Suprapubic skin (tissue), 4 donors: Measurements from ENCODE around the gene ZNF532. TPM values are rescaled to one million over a fixed set of nuclear protein-coding genes. Genes with fewer than 3 reads are reported as not detected.

Experiments
- DNase-seq, 2 donors: peaks; one replicate each; pipeline ENCODE4 v3.0.0-alpha.2; 2019; ENCODE audit warnings: low spot score in 2 of 2
- H3K27ac ChIP-seq: fragments of 200-600 bp; sonication (generic); one replicate; pipeline ENCODE4 v1.5.1; 2019
- H3K27me3 ChIP-seq: fragments of 200-600 bp; sonication (generic); one replicate; pipeline ENCODE4 v1.5.1; 2019
- H3K36me3 ChIP-seq: fragments of 200-600 bp; sonication (generic); one replicate; pipeline ENCODE4 v1.5.1; 2019
- H3K4me1 ChIP-seq: fragments of 200-600 bp; sonication (generic); one replicate; pipeline ENCODE4 v1.5.1; 2019
- H3K4me3 ChIP-seq: fragments of 200-600 bp; sonication (generic); one replicate; pipeline ENCODE4 v1.5.1; 2019; ENCODE audit warnings: mild to moderate bottlenecking
- H3K9me3 ChIP-seq: fragments of 200-600 bp; sonication (generic); one replicate; pipeline ENCODE4 v1.5.1; 2019
- CTCF ChIP-seq, 2 donors: fragments of 200-600 bp in 1 of 2; fragments of 450-650 bp in 1 of 2; sonication (generic) in 1 of 2; IDR thresholded peaks; one replicate each; pipeline ENCODE4 v1.5.1; 2016 to 2019; ENCODE audit warnings: antibody characterized with exemption in 2 of 2, mild to moderate bottlenecking in 1 of 2, moderate library complexity in 1 of 2
- EP300 ChIP-seq: sonication (generic); formaldehyde crosslinking; IDR thresholded peaks from one replicate; pipeline ENCODE4 v1.6.1; 2017; ENCODE audit warnings: antibody characterized with exemption
- POLR2A ChIP-seq, 2 donors: fragments of 450-650 bp; IDR thresholded peaks; one replicate each; pipeline ENCODE4 v1.6.1; 2017; ENCODE audit warnings: antibody characterized with exemption in 2 of 2, mild to moderate bottlenecking in 2 of 2, moderate library complexity in 2 of 2
- POLR2AphosphoS5 ChIP-seq, 3 donors: sonication (generic); formaldehyde crosslinking; IDR thresholded peaks; one replicate each; pipeline ENCODE4 v1.6.1; 2017; ENCODE audit warnings: antibody characterized with exemption in 3 of 3
- WGBS: methylation state at CpG from one replicate; pipeline ENCODE4 v1.1.5; 2018; 5-methylcytosine and 5-hydroxymethylcytosine counted together
- total RNA-seq, 4 donors: library from RNA; depleted of rRNA; stranded (reverse); fragments of >200 nt; gene quantifications; one replicate each; pipeline ENCODE4 v1.1.0, GENCODE V29; 2016

Gene ZNF532
- total RNA-seq, 4 donors from 2014 or later, result 31.1 to 58.5 (median 51.7) TPM

GRCh38 chr18:58860747-58861231, 3.9 kb upstream of the ZNF532 start:
- H3K4me1 ChIP-seq, result peaks cover 61% of the 10 kb centered on the region

GRCh38 chr18:58861353-58861752, 3.3 kb upstream of the ZNF532 start:
- Histone ChIP-seq H3K36me3 (no peaks in the 10 kb centered on the region), H3K9me3 (no peaks in the 10 kb centered on the region), H3K27ac (no peak overlapping the region), H3K4me1 (peaks cover 67% of the 10 kb centered on the region), H3K27me3 (no peaks in the 10 kb centered on the region), H3K4me3 (no peak overlapping the region)
- no peak for DNase-seq
- 54% methylated on average over 3 of the region's 3 CpGs for WGBS
- no peak for TF ChIP-seq CTCF (IDR thresholded peaks at IDR 0.05)
- TF ChIP-seq POLR2AphosphoS5 (IDR thresholded peaks at IDR 0.05), result no peak
- no peak for TF ChIP-seq POLR2A (IDR thresholded peaks at IDR 0.05)
- no peak for TF ChIP-seq EP300

More at GRCh38 chr18:58860747-58861231, 3.9 kb upstream of the ZNF532 start:
- Histone ChIP-seq H3K4me3 (no peak overlapping the region), H3K27ac (peak overlapping the region; percentile 35), H3K27me3 (no peaks in the 10 kb centered on the region), H3K9me3 (no peaks in the 10 kb centered on the region), H3K36me3 (no peaks in the 10 kb centered on the region)
- WGBS, result 49% methylated on average over 7 of the region's 7 CpGs
- no peak for DNase-seq
- TF ChIP-seq POLR2AphosphoS5 (IDR thresholded peaks at IDR 0.05) (no peak), POLR2A (IDR thresholded peaks at IDR 0.05) (no peak), EP300 (no peak), CTCF (IDR thresholded peaks at IDR 0.05) (no peak)

- no peak for DNase-seq
- H3K4me3 ChIP-seq, result no peak overlapping the region
- no peaks in the 10 kb centered on the region for H3K9me3 ChIP-seq
- TF ChIP-seq CTCF (IDR thresholded peaks at IDR 0.05) (no peak), EP300 (no peak), POLR2A (IDR thresholded peaks at IDR 0.05) (no peak), POLR2AphosphoS5 (IDR thresholded peaks at IDR 0.05) (no peak)
- H3K27me3 ChIP-seq, result no peaks in the 10 kb centered on the region
- no peak overlapping the region for H3K27ac ChIP-seq
- H3K36me3 ChIP-seq, result no peaks in the 10 kb centered on the region
- 65% methylated on average over 5 of the region's 5 CpGs for WGBS
- peaks cover 72% of the 10 kb centered on the region for H3K4me1 ChIP-seq
These were observed 2.8 kb upstream of the ZNF532 start for GRCh38 chr18:58861861-58862301.

- no peaks in the 10 kb centered on the region for H3K36me3 ChIP-seq
- no peaks in the 10 kb centered on the region for H3K27me3 ChIP-seq
- H3K4me1 ChIP-seq, result peaks cover 77% of the 10 kb centered on the region
- no peak overlapping the region for H3K4me3 ChIP-seq
- DNase-seq, result no peak
- 85% methylated on average over 10 of the region's 10 CpGs for WGBS
- peak overlapping the region; percentile 96 for H3K27ac ChIP-seq
- no peaks in the 10 kb centered on the region for H3K9me3 ChIP-seq
- TF ChIP-seq POLR2AphosphoS5 (IDR thresholded peaks at IDR 0.05) (no peak), CTCF (IDR thresholded peaks at IDR 0.05) (no peak), EP300 (no peak), POLR2A (IDR thresholded peaks at IDR 0.05) (no peak)
These were observed 2.3 kb upstream of the ZNF532 start for GRCh38 chr18:58862356-58862755.

- DNase-seq, result no peak
- Histone ChIP-seq H3K4me3 (peak overlapping the region; percentile 64), H3K36me3 (no peaks in the 10 kb centered on the region), H3K27me3 (no peaks in the 10 kb centered on the region), H3K4me1 (peaks cover 78% of the 10 kb centered on the region), H3K9me3 (no peaks in the 10 kb centered on the region), H3K27ac (peak overlapping the region; percentile 96)
- TF ChIP-seq CTCF (IDR thresholded peaks at IDR 0.05), result no peak
- no peak for TF ChIP-seq POLR2AphosphoS5 (IDR thresholded peaks at IDR 0.05)
- TF ChIP-seq EP300, result no peak
- TF ChIP-seq POLR2A (IDR thresholded peaks at IDR 0.05), result no peak
- WGBS, result 9% methylated on average over 12 of the region's 66 CpGs
These were observed 1.7 kb upstream of the ZNF532 start for GRCh38 chr18:58862851-58863538.
